Liver (tissue), 9 donors: ENCODE data around the gene SCTR. TPM values are rescaled to one million over a fixed set of nuclear protein-coding genes. Genes with fewer than 3 reads are reported as not detected.

Experiments
- DNase-seq: peaks from one replicate; pipeline ENCODE4 v3.0.0-alpha.2; 2017; ENCODE audit warnings: low spot score
- H3K27ac ChIP-seq, 2 donors: one replicate each; pipeline ENCODE4 v1.7.0; 2013; ENCODE audit warnings: inconsistent platforms in 2 of 2, low read length in 2 of 2, control low read depth in 1 of 2, low read depth in 1 of 2, mild to moderate bottlenecking in 1 of 2
- H3K27me3 ChIP-seq, 4 donors: one replicate each; pipeline versions ENCODE4 v1.6.1 to v1.7.0; 2013; ENCODE audit warnings: low read length in 3 of 4, inconsistent platforms in 1 of 4, mild to moderate bottlenecking in 1 of 4, moderate library complexity in 1 of 4; ENCODE audit not compliant: control insufficient read depth in 4 of 4, insufficient read depth in 4 of 4
- H3K36me3 ChIP-seq, 4 donors: one replicate each; pipeline versions ENCODE4 v1.6.1 to v1.7.0; 2013; ENCODE audit warnings: low read length in 3 of 4, mild to moderate bottlenecking in 3 of 4, low read depth in 1 of 4, moderate library complexity in 1 of 4; ENCODE audit not compliant: control insufficient read depth in 4 of 4, insufficient read depth in 3 of 4
- H3K4me1 ChIP-seq, 4 donors: one replicate each; pipeline versions ENCODE4 v1.6.1 to v1.7.0; 2013; ENCODE audit warnings: low read length in 3 of 4, mild to moderate bottlenecking in 3 of 4, moderate library complexity in 1 of 4; ENCODE audit not compliant: control insufficient read depth in 4 of 4, insufficient read depth in 4 of 4
- H3K4me3 ChIP-seq, 3 donors: one replicate each; pipeline versions ENCODE4 v1.6.1 to v1.7.0; 2013; ENCODE audit warnings: low read length in 3 of 3, control low read depth in 1 of 3, low read depth in 1 of 3, mild to moderate bottlenecking in 1 of 3
- H3K9ac ChIP-seq, 2 donors: one replicate each; pipeline ENCODE4 v1.7.0; 2013; ENCODE audit warnings: low read length in 2 of 2, mild to moderate bottlenecking in 2 of 2, moderate library complexity in 2 of 2, control low read depth in 1 of 2, low read depth in 1 of 2
- H3K9me3 ChIP-seq, 4 donors: one replicate each; pipeline versions ENCODE4 v1.6.1 to v1.7.0; 2013; ENCODE audit warnings: low read length in 3 of 4; ENCODE audit not compliant: control insufficient read depth in 4 of 4
- ATF3 ChIP-seq: IDR thresholded peaks from 2 replicates; pipeline ENCODE4 v1.6.1; 2016; ENCODE audit warnings: antibody characterized with exemption
- CTCF ChIP-seq: fragments of 150-350 bp; IDR thresholded peaks from 2 replicates; pipeline ENCODE4 v1.5.1; 2017; ENCODE audit warnings: improper control_type of control experiment, low read depth, low read length; ENCODE audit not compliant: missing input control
- EGR1 ChIP-seq, 2 donors: IDR thresholded peaks; 2 replicates each; pipeline ENCODE4 v1.6.1; 2016 to 2018; ENCODE audit warnings: antibody characterized with exemption in 2 of 2, low read depth in 2 of 2
- FOXA1 ChIP-seq: IDR thresholded peaks from 2 replicates; pipeline ENCODE4 v1.6.1; 2016; ENCODE audit warnings: antibody characterized with exemption
- FOXA2 ChIP-seq: IDR thresholded peaks from 2 replicates; pipeline ENCODE4 v1.6.1; 2016; ENCODE audit warnings: antibody characterized with exemption
- GABPA ChIP-seq, 2 donors: IDR thresholded peaks in 1 of 2; conservative IDR thresholded peaks in 1 of 2; 2 replicates each; pipeline ENCODE4 v1.6.1; 2016; ENCODE audit warnings: antibody characterized with exemption in 2 of 2, mild to moderate bottlenecking in 1 of 2, moderate library complexity in 1 of 2
- HNF4G ChIP-seq: IDR thresholded peaks from 2 replicates; pipeline ENCODE4 v1.6.1; 2016; ENCODE audit warnings: antibody characterized with exemption
- JUND ChIP-seq, 2 donors: IDR thresholded peaks; 2 replicates each; pipeline ENCODE4 v1.6.1; 2016; ENCODE audit warnings: antibody characterized with exemption in 2 of 2
- MAX ChIP-seq: IDR thresholded peaks from 2 replicates; pipeline ENCODE4 v1.6.1; 2016; ENCODE audit warnings: antibody characterized with exemption
- NR2F2 ChIP-seq: IDR thresholded peaks from 2 replicates; pipeline ENCODE4 v1.6.1; 2016; ENCODE audit warnings: antibody characterized with exemption
- RAD21 ChIP-seq, 2 donors: IDR thresholded peaks; 2 replicates each; pipeline ENCODE4 v1.6.1; 2016; ENCODE audit warnings: antibody characterized with exemption in 2 of 2, mild to moderate bottlenecking in 2 of 2
- REST ChIP-seq: IDR thresholded peaks from 2 replicates; pipeline ENCODE4 v1.6.1; 2016; ENCODE audit warnings: antibody characterized with exemption, mild to moderate bottlenecking
- RXRA ChIP-seq, 2 donors: IDR thresholded peaks; 2 replicates each; pipeline ENCODE4 v1.6.1; 2017 to 2018; ENCODE audit warnings: antibody characterized with exemption in 2 of 2, mild to moderate bottlenecking in 1 of 2
- SP1 ChIP-seq: IDR thresholded peaks from 2 replicates; pipeline ENCODE4 v1.6.1; 2018; ENCODE audit warnings: antibody characterized with exemption, mild to moderate bottlenecking
- TAF1 ChIP-seq: conservative IDR thresholded peaks from 2 replicates; pipeline ENCODE4 v1.6.1; 2016; ENCODE audit warnings: antibody characterized with exemption, mild to moderate bottlenecking
- YY1 ChIP-seq: IDR thresholded peaks from 2 replicates; pipeline ENCODE4 v1.6.1; 2016; ENCODE audit warnings: antibody characterized with exemption, mild to moderate bottlenecking
- ZBTB33 ChIP-seq: IDR thresholded peaks from 2 replicates; pipeline ENCODE4 v1.6.1; 2016; ENCODE audit warnings: antibody characterized with exemption
- WGBS: extraction: QIAGEN DNeasy Blood & Tissue Kit; methylation state at CpG from one replicate; pipeline ENCODE4 v1.1.7; 2013; 5-methylcytosine and 5-hydroxymethylcytosine counted together
- polyA plus RNA-seq, 2 donors: library from polyadenylated mRNA; stranded (reverse) in 1 of 2; unstranded in 1 of 2; fragments of 200-250 nt in 1 of 2; fragments of >200 nt in 1 of 2; fragmentation: Nextera tagmentation in 1 of 2; extraction: Ambion mirVana in 1 of 2; gene quantifications; one replicate each; pipeline versions ENCODE4 v1.2.1 to v1.2.3, GENCODE V29; 2013 to 2015
- total RNA-seq, 2 donors: library from RNA; depleted of rRNA; stranded (reverse); fragments of >200 nt; gene quantifications; one replicate each; pipeline ENCODE4 v1.2.3, GENCODE V29; 2014
- donor health status: healthy.
- donor health status: healthy.
- donor health status: healthy.
- donor health status: healthy.
- donor health status: healthy.

SCTR gene
- total and polyA plus RNA-seq, 4 donors = 0.17 to 0.47 (median 0.29) TPM

GRCh38 chr2:119513832-119514231, 10.5 kb downstream of the SCTR start:
- no peaks in the 10 kb centered on the region for H3K36me3 ChIP-seq
- H3K9me3 ChIP-seq = no peaks in the 10 kb centered on the region
- no peak overlapping the region for H3K27ac ChIP-seq
- H3K4me1 ChIP-seq = no peaks in the 10 kb centered on the region
- no peak for DNase-seq
- 56% methylated on average over 1 of the region's 1 CpG for WGBS
- H3K4me3 ChIP-seq = no peak overlapping the region
- no peak overlapping the region for H3K9ac ChIP-seq
- TF ChIP-seq FOXA1 = no peak
- TF ChIP-seq YY1 = no peak
- TF ChIP-seq ZBTB33 = no peak
- no peak for TF ChIP-seq FOXA2
- TF ChIP-seq SP1 = no peak
- TF ChIP-seq EGR1 (IDR thresholded peaks at IDR 0.05; ENCODE audit: low read depth in 2 of 2) = no peak
- no peak for TF ChIP-seq TAF1
- TF ChIP-seq HNF4G = no peak
- TF ChIP-seq JUND (IDR thresholded peaks at IDR 0.05) = no peak
- TF ChIP-seq ATF3 = no peak
- no peak for TF ChIP-seq NR2F2
- no peak for TF ChIP-seq RXRA (IDR thresholded peaks at IDR 0.05)
- no peaks in the 10 kb centered on the region for H3K27me3 ChIP-seq

GRCh38 chr2:119512946-119513345, 11.3 kb downstream of the SCTR start:
- DNase-seq = no peak
- Histone ChIP-seq H3K4me1 (no peaks in the 10 kb centered on the region), H3K27ac (no peak overlapping the region), H3K9ac (no peak overlapping the region), H3K9me3 (no peaks in the 10 kb centered on the region), H3K36me3 (no peaks in the 10 kb centered on the region), H3K4me3 (no peak overlapping the region), H3K27me3 (no peaks in the 10 kb centered on the region)
- WGBS = 89% methylated on average over 1 of the region's 1 CpG
- TF ChIP-seq EGR1 (IDR thresholded peaks at IDR 0.05; ENCODE audit: low read depth in 2 of 2) = no peak
- TF ChIP-seq GABPA (IDR thresholded peaks at IDR 0.05 in 1 of 2, conservative IDR thresholded peaks at IDR 0.05 in 1 of 2) = no peak
- no peak for TF ChIP-seq ATF3
- no peak for TF ChIP-seq NR2F2

GRCh38 chr2:119511989-119512388, 12.3 kb downstream of the SCTR start:
- Histone ChIP-seq H3K9ac (no peak overlapping the region), H3K36me3 (no peaks in the 10 kb centered on the region), H3K9me3 (no peaks in the 10 kb centered on the region), H3K27ac (no peak overlapping the region), H3K27me3 (no peaks in the 10 kb centered on the region), H3K4me1 (no peaks in the 10 kb centered on the region), H3K4me3 (no peak overlapping the region)
- no peak for TF ChIP-seq MAX
- TF ChIP-seq FOXA2 = no peak
- TF ChIP-seq FOXA1 = no peak
- TF ChIP-seq GABPA (IDR thresholded peaks at IDR 0.05 in 1 of 2, conservative IDR thresholded peaks at IDR 0.05 in 1 of 2) = no peak
- TF ChIP-seq YY1 = no peak
- no peak for TF ChIP-seq JUND (IDR thresholded peaks at IDR 0.05)
- no peak for TF ChIP-seq RAD21 (IDR thresholded peaks at IDR 0.05)
- TF ChIP-seq HNF4G = no peak
- no peak for TF ChIP-seq REST
- no peak for TF ChIP-seq SP1
- TF ChIP-seq CTCF = no peak
- 88% methylated on average over 3 of the region's 3 CpGs for WGBS
- DNase-seq = no peak
